HEK293 (cell line): ENCODE measurements around the gene SPTLC3.
A peak's percentile ranks its signal among the peaks of the same experiment; 100 is the strongest.

Experiments
- CTCF ChIA-PET: fragments of 350-600 bp; formaldehyde crosslinking; extraction: SDS; loops from one replicate; lab custom pipeline; 2021; ENCODE audit warnings: antibody characterized with exemption; lab: Yijun Ruan, JAX
- POLR2A ChIA-PET: fragments of 300-600 bp; formaldehyde crosslinking; extraction: SDS; loops from one replicate; lab custom pipeline; 2020; ENCODE audit warnings: antibody characterized with exemption, inconsistent platforms; lab: Yijun Ruan, JAX
- H3K27ac ChIP-seq: fragments of 200-500 bp; sonication (Bioruptor generic); 2 replicates; pipeline ENCODE4 v1.5.1; 2014; ENCODE audit warnings: low read depth, low read length, control low read depth, inconsistent platforms; ENCODE audit errors: extremely low read depth
- H3K36me3 ChIP-seq, 2 experiments: fragments of 200-500 bp in 1 of 2; sonication (Bioruptor generic) in 1 of 2; 1 replicate in 1 of 2; 2 replicates in 1 of 2; pipeline ENCODE4 v1.5.1; 2014 to 2017; ENCODE audit warnings: inconsistent platforms in 2 of 2, low read length in 2 of 2; ENCODE audit not compliant: control insufficient read depth in 2 of 2, insufficient read depth in 1 of 2
- H3K4me1 ChIP-seq: fragments of 200-500 bp; sonication (Bioruptor generic); 2 replicates; pipeline ENCODE4 v1.5.1; 2014; ENCODE audit warnings: mild to moderate bottlenecking, low read length, inconsistent platforms; ENCODE audit not compliant: control insufficient read depth, insufficient read depth
- H3K4me3 ChIP-seq: 2 replicates; pipeline ENCODE4 v1.5.1; 2011; ENCODE audit warnings: low read depth, mild to moderate bottlenecking, control low read depth, low read length, moderate library complexity
- H3K9me3 ChIP-seq: fragments of 200-500 bp; sonication (Bioruptor generic); 2 replicates; pipeline ENCODE4 v1.5.1; 2014; ENCODE audit warnings: low read depth, low read length, inconsistent platforms; ENCODE audit not compliant: control insufficient read depth, insufficient read depth
- OVOL3 ChIP-seq: fragments of 450-650 bp; formaldehyde crosslinking; IDR thresholded peaks from 2 replicates; pipeline ENCODE4 v1.5.1; 2016; ENCODE audit warnings: missing biosample characterization, missing genetic modification characterization
- PRDM10 ChIP-seq: fragments of 450-650 bp; formaldehyde crosslinking; IDR thresholded peaks from 2 replicates; pipeline ENCODE4 v1.5.1; 2016; ENCODE audit warnings: missing biosample characterization, missing genetic modification characterization
- SP3 ChIP-seq: fragments of 450-650 bp; formaldehyde crosslinking; IDR thresholded peaks from 2 replicates; pipeline ENCODE4 v1.5.1; 2016; ENCODE audit warnings: missing biosample characterization, missing genetic modification characterization
- TCF7L2 ChIP-seq: IDR thresholded peaks from 2 replicates; pipeline ENCODE4 v1.6.1; 2011; ENCODE audit warnings: low read depth, mild to moderate bottlenecking, inconsistent platforms, low read length, moderate library complexity, borderline replicate concordance
- YY2 ChIP-seq: fragments of 450-650 bp; formaldehyde crosslinking; IDR thresholded peaks from 2 replicates; pipeline ENCODE4 v1.5.1; 2016; ENCODE audit warnings: missing biosample characterization, missing genetic modification characterization
- ZBTB1 ChIP-seq: fragments of 450-650 bp; formaldehyde crosslinking; IDR thresholded peaks from 2 replicates; pipeline ENCODE4 v1.5.1; 2016; ENCODE audit warnings: missing biosample characterization, missing genetic modification characterization
- ZEB2 ChIP-seq: fragments of 450-650 bp; formaldehyde crosslinking; IDR thresholded peaks from 2 replicates; pipeline ENCODE4 v1.5.1; 2016; ENCODE audit warnings: missing biosample characterization, missing genetic modification characterization
- ZFP3 ChIP-seq: fragments of 450-650 bp; formaldehyde crosslinking; IDR thresholded peaks from 2 replicates; pipeline ENCODE4 v1.5.1; 2016; ENCODE audit warnings: low read depth, missing biosample characterization, missing genetic modification characterization
- ZFP37 ChIP-seq: fragments of 450-650 bp; formaldehyde crosslinking; IDR thresholded peaks from 2 replicates; pipeline ENCODE4 v1.5.1; 2016; ENCODE audit warnings: missing biosample characterization, missing genetic modification characterization
- ZNF174 ChIP-seq: fragments of 450-650 bp; formaldehyde crosslinking; IDR thresholded peaks from 2 replicates; pipeline ENCODE4 v1.5.0; 2017; ENCODE audit warnings: missing biosample characterization, mild to moderate bottlenecking, missing genetic modification characterization
- ZNF221 ChIP-seq: fragments of 450-650 bp; formaldehyde crosslinking; IDR thresholded peaks from 2 replicates; pipeline ENCODE4 v1.5.1; 2017; ENCODE audit warnings: missing biosample characterization, missing genetic modification characterization, borderline replicate concordance
- ZNF311 ChIP-seq: fragments of 450-650 bp; formaldehyde crosslinking; IDR thresholded peaks from 2 replicates; pipeline ENCODE4 v1.5.1; 2017; ENCODE audit warnings: missing biosample characterization, missing genetic modification characterization, borderline replicate concordance
- ZNF350 ChIP-seq: fragments of 450-650 bp; formaldehyde crosslinking; IDR thresholded peaks from 2 replicates; pipeline ENCODE4 v1.5.0; 2017; ENCODE audit warnings: missing biosample characterization, mild to moderate bottlenecking, missing genetic modification characterization
- ZNF639 ChIP-seq: fragments of 450-650 bp; formaldehyde crosslinking; IDR thresholded peaks from 2 replicates; pipeline ENCODE4 v1.5.1; 2016; ENCODE audit warnings: missing biosample characterization, missing genetic modification characterization
- ZNF704 ChIP-seq: fragments of 450-650 bp; formaldehyde crosslinking; IDR thresholded peaks from 2 replicates; pipeline ENCODE4 v1.5.1; 2016; ENCODE audit warnings: missing biosample characterization, missing genetic modification characterization
- ZNF843 ChIP-seq: fragments of 450-650 bp; formaldehyde crosslinking; IDR thresholded peaks from 2 replicates; pipeline ENCODE4 v1.5.1; 2016; ENCODE audit warnings: missing biosample characterization, missing genetic modification characterization
- ZXDB ChIP-seq: fragments of 450-650 bp; formaldehyde crosslinking; IDR thresholded peaks from 2 replicates; pipeline ENCODE4 v1.5.1; 2016; ENCODE audit warnings: missing biosample characterization, missing genetic modification characterization

Gene SPTLC3

GRCh38 chr20:13007596-13007995 is 1.2 kb upstream of the SPTLC3 start:
- H3K4me1 ChIP-seq: no peaks in the 10 kb centered on the region
- ChIA-PET POLR2A (no interaction called here), CTCF (interaction anchor here (0.9 kb wide), 1 partner anchor 397 kb away, joined by 3 read pairs; no protein-coding TSS in a partner anchor)
- no peaks in the 10 kb centered on the region for H3K9me3 ChIP-seq
- TF ChIP-seq ZNF221: no peak
- TF ChIP-seq ZEB2 (tag by site-specific recombination): no peak
- no peak for TF ChIP-seq TCF7L2
- TF ChIP-seq ZNF311 (tag by site-specific recombination): no peak
- no peak for TF ChIP-seq ZNF350 (tag by site-specific recombination)
- no peak for TF ChIP-seq ZNF174 (tag by site-specific recombination)
- TF ChIP-seq ZXDB (tag by site-specific recombination): no peak
- TF ChIP-seq ZFP3 (tag by site-specific recombination): no peak
- no peak for TF ChIP-seq OVOL3 (tag by site-specific recombination)
- no peak for TF ChIP-seq PRDM10 (tag by site-specific recombination)
- TF ChIP-seq ZFP37 (tag by site-specific recombination): no peak
- no peak for TF ChIP-seq YY2 (tag by site-specific recombination)
- TF ChIP-seq ZNF704 (tag by site-specific recombination): no peak
- TF ChIP-seq ZNF639 (tag by site-specific recombination): no peak
- TF ChIP-seq ZBTB1 (tag by site-specific recombination): no peak
- H3K4me3 ChIP-seq: no peak overlapping the region
- no peak overlapping the region for H3K27ac ChIP-seq
- no peaks in the 10 kb centered on the region for H3K36me3 ChIP-seq

- Histone ChIP-seq H3K27ac (no peak overlapping the region), H3K4me1 (no peaks in the 10 kb centered on the region), H3K36me3 (no peaks in the 10 kb centered on the region), H3K9me3 (no peaks in the 10 kb centered on the region), H3K4me3 (peak overlapping the region; percentile 19)
- POLR2A ChIA-PET: no interaction called here
- CTCF ChIA-PET: interaction anchor here (0.7 kb wide), 1 partner anchor 998 kb away, joined by 3 read pairs; no protein-coding TSS in a partner anchor
- TF ChIP-seq ZNF843 (no peak), SP3 (tag by site-specific recombination) (no peak)
These were observed 1.1 kb downstream of the SPTLC3 start for GRCh38 chr20:13009682-13010406.
